ENCODE data around the gene HOXB4. TPM values are rescaled to one million over a fixed set of nuclear protein-coding genes. Genes with fewer than 3 reads are reported as not detected.

Gene HOXB4
- total and polyA plus RNA-seq, 12 donors: 1.7 to 9.8 (median 3.4) TPM

DNA sequence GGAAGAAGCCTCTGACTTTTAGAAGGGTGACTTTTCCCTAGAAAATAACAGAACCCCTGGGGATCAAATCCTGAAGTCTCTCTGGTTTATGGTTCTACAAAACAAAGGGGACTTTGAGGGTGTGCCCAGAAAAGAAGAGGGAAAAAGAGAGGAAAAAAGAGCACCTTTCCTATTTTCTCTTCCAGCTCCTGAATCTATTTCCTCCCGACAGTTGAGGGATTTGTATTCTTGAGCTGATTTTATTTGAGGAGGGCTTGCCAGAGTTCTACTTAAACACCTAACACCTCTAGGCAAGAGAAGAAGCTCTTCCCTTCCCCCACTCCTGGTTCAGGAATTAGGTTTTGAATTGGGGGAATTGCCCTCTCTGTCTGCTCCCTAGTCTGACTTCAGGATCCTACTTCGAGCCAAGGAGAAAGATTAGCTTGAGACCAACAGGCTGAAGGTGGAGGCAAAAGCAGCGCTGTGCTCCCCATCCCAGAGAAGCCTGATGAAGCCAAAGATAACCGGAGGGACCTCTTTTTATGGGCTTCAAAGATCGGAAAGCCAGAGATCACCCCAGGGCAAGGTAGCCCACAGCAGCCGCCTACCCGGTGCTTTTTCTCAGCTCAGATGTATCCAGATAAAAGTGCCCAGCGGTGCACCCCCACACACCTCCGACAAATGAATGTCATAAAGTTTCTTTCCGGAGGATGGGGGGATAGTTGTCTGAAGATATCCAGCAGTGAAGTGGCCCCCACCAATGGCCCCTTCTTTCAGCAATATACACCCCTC, 11.1 kb upstream of the HOXB4 start:
- Histone ChIP-seq H3K27ac (peak overlapping the region in 2 of 5 donors; percentile 17 to 37), H3K27me3 (no peaks in the 10 kb centered on the region), H3K36me3 (replicated peaks in 1 of 2) (no peaks in the 10 kb centered on the region), H3K4me1 (replicated peaks in 1 of 2) (peaks cover 0 to 45% of the 10 kb centered on the region in 2 donors), H3K4me3 (no peak overlapping the region), H3K9me3 (replicated peaks in 1 of 3) (no peaks in the 10 kb centered on the region)
- intact Hi-C loops (cut with DNase I): no loop called here
- no peak for DNase-seq
- TF ChIP-seq, protein P1, sequence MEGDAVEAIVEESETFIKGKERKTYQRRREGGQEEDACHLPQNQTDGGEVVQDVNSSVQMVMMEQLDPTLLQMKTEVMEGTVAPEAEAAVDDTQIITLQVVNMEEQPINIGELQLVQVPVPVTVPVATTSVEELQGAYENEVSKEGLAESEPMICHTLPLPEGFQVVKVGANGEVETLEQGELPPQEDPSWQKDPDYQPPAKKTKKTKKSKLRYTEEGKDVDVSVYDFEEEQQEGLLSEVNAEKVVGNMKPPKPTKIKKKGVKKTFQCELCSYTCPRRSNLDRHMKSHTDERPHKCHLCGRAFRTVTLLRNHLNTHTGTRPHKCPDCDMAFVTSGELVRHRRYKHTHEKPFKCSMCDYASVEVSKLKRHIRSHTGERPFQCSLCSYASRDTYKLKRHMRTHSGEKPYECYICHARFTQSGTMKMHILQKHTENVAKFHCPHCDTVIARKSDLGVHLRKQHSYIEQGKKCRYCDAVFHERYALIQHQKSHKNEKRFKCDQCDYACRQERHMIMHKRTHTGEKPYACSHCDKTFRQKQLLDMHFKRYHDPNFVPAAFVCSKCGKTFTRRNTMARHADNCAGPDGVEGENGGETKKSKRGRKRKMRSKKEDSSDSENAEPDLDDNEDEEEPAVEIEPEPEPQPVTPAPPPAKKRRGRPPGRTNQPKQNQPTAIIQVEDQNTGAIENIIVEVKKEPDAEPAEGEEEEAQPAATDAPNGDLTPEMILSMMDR (IDR thresholded peaks at IDR 0.05): no peak
- no peak for TF ChIP-seq POLR2A (IDR thresholded peaks at IDR 0.05)
- WGBS, 4 donors: 53 to 78% (median 67%) methylated on average over 6 to 10 of the region's 10 CpGs

DNA sequence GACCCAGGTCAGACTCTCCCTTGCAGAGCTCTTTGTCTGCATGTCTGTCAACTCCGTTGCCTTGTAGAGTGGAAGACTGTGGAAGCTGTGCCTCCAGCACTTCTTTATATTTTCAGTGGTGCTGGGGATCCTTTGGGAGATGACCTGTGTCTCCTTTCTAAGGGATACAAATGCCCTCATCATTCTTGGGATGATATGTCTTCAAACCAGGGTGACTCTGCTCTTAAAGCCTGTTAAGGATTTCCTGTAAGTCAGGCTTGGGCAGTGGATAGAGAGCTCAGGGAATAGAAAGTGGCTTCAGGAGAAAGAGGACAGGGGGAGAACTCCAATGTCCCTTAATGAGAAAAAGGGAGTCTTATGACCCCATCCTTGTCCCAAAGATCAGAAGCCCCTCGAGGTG, 10.4 kb upstream of the HOXB4 start:
- TF ChIP-seq, protein P1 (IDR thresholded peaks at IDR 0.05): no peak
- TF ChIP-seq POLR2A (IDR thresholded peaks at IDR 0.05): no peak
- no peak for DNase-seq
- H3K27me3 ChIP-seq: no peaks in the 10 kb centered on the region
- H3K4me3 ChIP-seq: no peak overlapping the region
- 27 to 59% (median 56%) methylated on average over 2 of the region's 2 CpGs for WGBS, 4 donors
- peaks cover 0 to 49% of the 10 kb centered on the region in 2 donors for H3K4me1 ChIP-seq (replicated peaks in 1 of 2)
- no peaks in the 10 kb centered on the region for H3K9me3 ChIP-seq (replicated peaks in 1 of 3)
- peak overlapping the region in 2 of 5 donors; percentile 65 to 89 for H3K27ac ChIP-seq
- no peaks in the 10 kb centered on the region for H3K36me3 ChIP-seq (replicated peaks in 1 of 2)
- intact Hi-C loops (cut with DNase I): no loop called here

DNA sequence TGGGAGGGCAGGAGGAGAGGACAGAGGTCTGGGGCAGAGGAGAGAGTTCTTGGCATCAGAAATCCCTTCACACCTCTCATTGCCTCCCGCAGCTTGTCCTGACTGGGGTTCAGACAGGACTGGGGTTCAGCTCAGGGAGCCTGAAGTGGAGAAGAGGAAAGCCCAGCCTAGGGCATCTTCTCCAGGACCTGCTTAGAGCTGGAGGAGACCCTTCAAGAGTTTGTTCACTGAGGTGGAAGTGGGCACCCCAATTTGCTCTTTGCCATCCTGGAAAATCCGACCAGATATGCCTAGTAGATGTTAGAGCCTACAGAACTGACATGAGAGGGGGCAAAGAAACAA, 9.9 kb upstream of the HOXB4 start:
- H3K9me3 ChIP-seq (replicated peaks in 1 of 3): no peaks in the 10 kb centered on the region
- peak overlapping the region in 2 of 5 donors; percentile 65 to 89 for H3K27ac ChIP-seq
- H3K36me3 ChIP-seq (replicated peaks in 1 of 2): no peaks in the 10 kb centered on the region
- DNase-seq: no peak
- no peak overlapping the region for H3K4me3 ChIP-seq
- peaks cover 0 to 48% of the 10 kb centered on the region in 2 donors for H3K4me1 ChIP-seq (replicated peaks in 1 of 2)
- no peaks in the 10 kb centered on the region for H3K27me3 ChIP-seq
- 68 to 90% (median 75%) methylated on average over 2 of the region's 2 CpGs for WGBS, 4 donors
- intact Hi-C loops (cut with DNase I): no loop called here
- TF ChIP-seq, protein P1 (IDR thresholded peaks at IDR 0.05): no peak
- TF ChIP-seq POLR2A (IDR thresholded peaks at IDR 0.05): no peak

DNA sequence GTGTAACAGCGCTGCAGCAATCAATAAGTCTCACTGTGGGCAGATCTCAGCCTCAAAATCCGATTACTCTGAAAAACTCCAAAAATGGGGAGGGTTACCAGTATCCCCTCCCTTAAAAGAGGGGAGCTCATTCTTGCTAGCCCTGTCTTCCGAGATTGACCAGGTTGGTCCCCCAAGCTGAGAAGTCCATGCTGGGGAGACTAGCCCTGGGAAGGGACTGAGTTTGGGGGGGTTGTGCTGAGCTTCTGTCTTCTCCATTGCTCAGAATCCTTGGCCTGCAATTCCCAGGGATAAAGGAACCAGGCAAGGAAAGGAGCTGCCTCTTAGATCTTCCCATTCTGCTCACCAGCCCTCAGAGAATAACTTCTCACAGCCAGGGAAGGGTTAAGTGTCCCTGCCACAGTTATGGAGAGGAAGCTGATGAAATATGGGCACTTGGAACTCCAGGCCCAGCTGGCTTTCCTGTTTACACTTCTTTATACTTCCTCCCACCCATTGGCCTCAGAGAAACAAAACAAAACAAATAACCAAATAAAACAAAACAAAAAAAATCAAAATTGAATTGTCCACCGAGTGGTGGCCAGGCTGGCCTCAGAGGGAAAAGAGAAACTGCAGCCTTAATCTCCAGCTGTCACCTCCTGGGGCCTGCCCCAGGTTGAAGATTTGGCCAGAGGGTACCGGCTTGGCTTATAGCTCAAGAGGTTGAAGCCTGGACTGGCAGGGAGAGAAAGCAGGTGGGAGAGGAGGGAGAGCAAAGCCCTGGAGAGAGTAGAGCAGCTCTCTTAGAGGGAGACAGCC, 9.3 kb upstream of the HOXB4 start:
- WGBS, 4 donors: 59 to 71% (median 63%) methylated on average over 5 of the region's 5 CpGs
- no peaks in the 10 kb centered on the region for H3K27me3 ChIP-seq
- TF ChIP-seq POLR2A (IDR thresholded peaks at IDR 0.05): no peak
- TF ChIP-seq, protein P1 (IDR thresholded peaks at IDR 0.05): no peak
- H3K36me3 ChIP-seq (replicated peaks in 1 of 2): no peaks in the 10 kb centered on the region
- H3K27ac ChIP-seq: peak overlapping the region in 2 of 5 donors; percentile 65 to 89
- H3K9me3 ChIP-seq (replicated peaks in 1 of 3): no peaks in the 10 kb centered on the region
- H3K4me3 ChIP-seq: no peak overlapping the region
- intact Hi-C loops (cut with DNase I): no loop called here
- H3K4me1 ChIP-seq (replicated peaks in 1 of 2): peaks cover 0 to 42% of the 10 kb centered on the region in 2 donors
- DNase-seq: no peak

Measured in adrenal gland (tissue), 12 donors.